Heart left ventricle (tissue), 16 donors: ENCODE measurements around the gene IRX4. TPM values are rescaled to one million over a fixed set of nuclear protein-coding genes. Genes with fewer than 3 reads are reported as not detected.
A peak's percentile ranks its signal among the peaks of the same experiment; 100 is the strongest.

Source experiments
- ATAC-seq, 4 donors: fragments of 200-7000 bp; cut with Tn5 transposase; one replicate each; pipeline ENCODE4 v1.9.1; 2020 to 2022; ENCODE audit warnings: moderate library complexity in 4 of 4, mild to moderate bottlenecking in 3 of 4, moderate number of reproducible peaks in 1 of 4
- DNase-seq, 5 donors: peaks; one replicate each; pipeline ENCODE4 v3.0.0-alpha.2; 2020
- H3K27ac ChIP-seq, 12 donors: fragments of 200-600 bp; sonication (generic) in 4 of 12; one replicate each; pipeline versions ENCODE4 v1.5.0 to v1.8.0; 2016 to 2022; ENCODE audit warnings: mild to moderate bottlenecking in 2 of 12
- H3K27me3 ChIP-seq, 9 donors: fragments of 200-600 bp; sonication (generic) in 2 of 9; one replicate each; pipeline versions ENCODE4 v1.5.1 to v1.8.0; 2016 to 2022; ENCODE audit warnings: mild to moderate bottlenecking in 3 of 9
- H3K36me3 ChIP-seq, 9 donors: fragments of 200-600 bp; sonication (generic) in 2 of 9; one replicate each; pipeline versions ENCODE4 v1.5.0 to v1.8.0; 2018 to 2022; ENCODE audit warnings: mild to moderate bottlenecking in 2 of 9
- H3K4me1 ChIP-seq, 12 donors: fragments of 200-600 bp; sonication (generic) in 4 of 12; one replicate each; pipeline versions ENCODE4 v1.5.0 to v1.8.0; 2016 to 2022; ENCODE audit warnings: mild to moderate bottlenecking in 3 of 12
- H3K4me3 ChIP-seq, 12 donors: fragments of 200-600 bp; sonication (generic) in 4 of 12; one replicate each; pipeline versions ENCODE4 v1.5.0 to v1.8.0; 2017 to 2022; ENCODE audit warnings: mild to moderate bottlenecking in 9 of 12, moderate library complexity in 4 of 12
- H3K9me3 ChIP-seq, 12 donors: fragments of 200-600 bp; sonication (generic) in 4 of 12; one replicate each; pipeline versions ENCODE4 v1.5.0 to v1.8.0; 2016 to 2022; ENCODE audit warnings: mild to moderate bottlenecking in 1 of 12
- POLR2A ChIP-seq, 2 donors: fragments of 450-650 bp; IDR thresholded peaks; one replicate each; pipeline ENCODE4 v1.6.1; 2017; ENCODE audit warnings: antibody characterized with exemption in 2 of 2, mild to moderate bottlenecking in 2 of 2, moderate library complexity in 2 of 2
- WGBS, 4 donors: extraction: QIAGEN DNeasy Blood & Tissue Kit in 2 of 4; methylation state at CpG; one replicate each; pipeline versions ENCODE4 v1.1.5 to v1.1.7; 2013 to 2018; 5-methylcytosine and 5-hydroxymethylcytosine counted together
- intact Hi-C, 10 donors: fragments of 100-400 bp; cut with DNase I; formaldehyde crosslinking; loops; one replicate each; pipeline versions ENCODE4 v1.11.1 to v1.14.2; 2022
- polyA plus RNA-seq, 2 donors: library from polyadenylated mRNA; stranded (reverse); fragments of 200-250 nt; gene quantifications; one replicate each; pipeline ENCODE4 v1.2.3, GENCODE V29; 2013
- total RNA-seq, 9 donors: library from RNA; depleted of rRNA in 2 of 9; stranded (reverse); fragments of >200 nt in 2 of 9; fragmentation: NEBNext Ultra II Directional in 3 of 9; extraction: Animal tissue kit (Norgen Biotek cat#: 25700) in 3 of 9; gene quantifications; one replicate each; pipeline versions ENCODE4 v1.1.0 to v1.2.4, GENCODE V29; 2016 to 2023
- TF ChIP-seq, protein P1 (sequence below), 12 donors: fragments of 200-600 bp; sonication (generic) in 4 of 12; IDR thresholded peaks; one replicate each; pipeline versions ENCODE4 v1.5.0 to v1.8.0; 2018 to 2022; ENCODE audit warnings: antibody characterized with exemption in 12 of 12, mild to moderate bottlenecking in 5 of 12
- donor health status: ischemic (EF 13 %, LVEDD 7.1; RV severe dilation, severe dysfunction).
- donor health status: healthy with polysubstance abuse.
- donor health status: DM: no; HTN: yes; CAD: no.
- donor health status: DM: no; HTN: no; CAD: no.
- donor health status: ischemic (EF 25% LVEDD 6.9; RV normal size, moderate dysfunction).
- donor health status: ischemic (EF 25% LVEDD 5.7; RV mildly dilated, moderate dysfunction).
- donor health status: healthy.
- donor health status: DM: yes; HTN: yes; CAD: no.
- donor health status: ischemic (EF 35%, LVEDD 5.7; RV mildly dilated, moderate dysfunction).
- donor health status: nonischemic (EF 11% LVEDD 7.7; RV severe dilation, severe dysfunction).
- donor health status: DM: yes; HTN: yes; CAD: no.
- donor health status: PGD.
- donor health status: ischemic (EF 29% LVEDD 5.4; RV normal size, mild dysfunction).
- donor health status: nonischemic (EF 23%, LVEDD 6.1; RV moderate dilation, normal function).

Gene IRX4
- total and polyA plus RNA-seq, 11 donors, result 8.6 to 32.3 (median 16.3) TPM

DNA sequence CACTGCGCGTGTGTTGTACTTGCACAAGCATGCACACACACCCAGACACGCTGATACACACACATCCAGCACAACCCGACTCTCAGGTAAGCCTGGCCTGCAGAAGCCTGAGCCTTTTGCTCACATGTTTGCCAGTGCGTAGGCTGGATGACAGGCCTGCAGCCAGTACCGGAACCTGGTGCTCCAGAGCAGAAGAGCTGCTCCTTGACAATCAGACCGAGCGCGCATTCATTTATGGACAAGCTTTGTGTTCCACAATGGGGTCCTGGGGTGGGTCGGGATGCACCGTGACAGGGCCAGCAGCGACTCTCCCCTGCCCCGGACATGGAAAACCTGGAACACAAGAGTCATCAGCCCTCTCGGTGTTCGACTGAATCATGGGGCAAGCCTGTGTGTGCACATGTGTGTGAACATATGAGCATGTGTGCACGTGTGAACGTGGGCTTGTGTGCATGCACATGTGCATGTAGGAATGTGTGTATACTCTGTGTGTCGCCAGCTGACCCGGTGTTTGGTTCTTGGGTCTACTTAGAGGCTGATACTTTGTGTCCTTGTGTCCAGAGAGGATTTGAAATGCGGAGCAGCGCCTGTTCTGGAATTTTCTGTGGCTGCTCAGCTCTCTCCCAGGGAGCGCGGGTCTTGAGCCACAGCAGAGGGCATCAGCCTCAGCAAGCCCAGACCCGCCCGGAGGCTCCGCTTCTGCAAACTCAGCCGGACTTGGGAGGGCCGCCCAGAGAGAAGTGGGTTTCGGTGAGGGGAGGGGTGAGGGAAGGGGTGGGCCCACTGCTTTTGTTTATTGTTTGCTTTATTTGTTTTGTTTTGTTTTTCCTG is 32.2 kb downstream of the IRX4 start:
- no peak overlapping the region for H3K4me3 ChIP-seq
- H3K4me1 ChIP-seq, result no peaks in the 10 kb centered on the region
- H3K36me3 ChIP-seq, result no peaks in the 10 kb centered on the region
- TF ChIP-seq, protein P1, sequence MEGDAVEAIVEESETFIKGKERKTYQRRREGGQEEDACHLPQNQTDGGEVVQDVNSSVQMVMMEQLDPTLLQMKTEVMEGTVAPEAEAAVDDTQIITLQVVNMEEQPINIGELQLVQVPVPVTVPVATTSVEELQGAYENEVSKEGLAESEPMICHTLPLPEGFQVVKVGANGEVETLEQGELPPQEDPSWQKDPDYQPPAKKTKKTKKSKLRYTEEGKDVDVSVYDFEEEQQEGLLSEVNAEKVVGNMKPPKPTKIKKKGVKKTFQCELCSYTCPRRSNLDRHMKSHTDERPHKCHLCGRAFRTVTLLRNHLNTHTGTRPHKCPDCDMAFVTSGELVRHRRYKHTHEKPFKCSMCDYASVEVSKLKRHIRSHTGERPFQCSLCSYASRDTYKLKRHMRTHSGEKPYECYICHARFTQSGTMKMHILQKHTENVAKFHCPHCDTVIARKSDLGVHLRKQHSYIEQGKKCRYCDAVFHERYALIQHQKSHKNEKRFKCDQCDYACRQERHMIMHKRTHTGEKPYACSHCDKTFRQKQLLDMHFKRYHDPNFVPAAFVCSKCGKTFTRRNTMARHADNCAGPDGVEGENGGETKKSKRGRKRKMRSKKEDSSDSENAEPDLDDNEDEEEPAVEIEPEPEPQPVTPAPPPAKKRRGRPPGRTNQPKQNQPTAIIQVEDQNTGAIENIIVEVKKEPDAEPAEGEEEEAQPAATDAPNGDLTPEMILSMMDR (IDR thresholded peaks at IDR 0.05), result no peak
- no peak for TF ChIP-seq POLR2A (IDR thresholded peaks at IDR 0.05)
- intact Hi-C loops, result no loop called here
- WGBS, 4 donors, result 67 to 81% (median 69%) methylated on average over 24 to 29 of the region's 29 CpGs
- ATAC-seq (no peak), DNase-seq (peak in 1 of 5 donors; percentile 45)
- no peaks in the 10 kb centered on the region for H3K9me3 ChIP-seq
- H3K27ac ChIP-seq, result no peak overlapping the region
- H3K27me3 ChIP-seq, result peaks cover 0 to 43% (median 6%) of the 10 kb centered on the region in 9 donors

DNA sequence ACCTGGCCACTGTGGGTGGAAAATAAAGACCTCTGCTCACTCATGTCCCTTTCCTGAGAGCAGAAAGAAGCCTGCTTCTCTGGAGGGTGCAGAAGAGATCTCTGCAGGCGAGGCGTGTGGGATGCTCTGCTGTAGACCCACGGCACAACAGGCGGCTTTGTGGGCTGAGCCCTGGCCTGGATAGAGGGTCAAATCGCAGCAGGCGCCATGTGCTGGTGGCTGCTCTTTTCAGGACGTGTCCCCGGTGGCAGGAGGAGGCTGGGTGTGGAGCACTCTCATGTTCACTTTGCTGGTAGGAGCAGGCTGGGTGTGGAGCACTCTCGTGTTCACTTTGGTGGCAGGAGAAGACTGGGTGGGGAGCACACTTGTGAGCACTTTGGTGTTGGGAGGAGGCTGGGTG is 35.1 kb downstream of the IRX4 start:
- DNase-seq (peak in 1 of 5 donors; percentile 17), ATAC-seq (no peak)
- H3K27me3 ChIP-seq, result peaks cover 0 to 34% (median 6%) of the 10 kb centered on the region in 9 donors
- TF ChIP-seq, protein P1 (IDR thresholded peaks at IDR 0.05), result no peak
- no peak for TF ChIP-seq POLR2A (IDR thresholded peaks at IDR 0.05)
- no peak overlapping the region for H3K4me3 ChIP-seq
- intact Hi-C loops, result no loop called here
- WGBS, 4 donors, result 72 to 83% (median 77%) methylated on average over 7 to 9 of the region's 9 CpGs
- no peak overlapping the region for H3K27ac ChIP-seq
- no peaks in the 10 kb centered on the region for H3K4me1 ChIP-seq
- H3K9me3 ChIP-seq, result no peaks in the 10 kb centered on the region
- no peaks in the 10 kb centered on the region for H3K36me3 ChIP-seq

GRCh38 chr5:1847056-1847455 is 35.7 kb downstream of the IRX4 start:
- WGBS, 4 donors, result 75 to 80% (median 77%) methylated on average over 10 of the region's 10 CpGs
- H3K27me3 ChIP-seq, result peaks cover 0 to 32% (median 6%) of the 10 kb centered on the region in 9 donors
- no peaks in the 10 kb centered on the region for H3K9me3 ChIP-seq
- no peak overlapping the region for H3K27ac ChIP-seq
- intact Hi-C loops, result no loop called here
- no peak overlapping the region for H3K4me3 ChIP-seq
- no peaks in the 10 kb centered on the region for H3K36me3 ChIP-seq
- H3K4me1 ChIP-seq, result no peaks in the 10 kb centered on the region
- ATAC-seq (no peak), DNase-seq (peak in 1 of 5 donors; percentile 28)
- TF ChIP-seq POLR2A (IDR thresholded peaks at IDR 0.05), result no peak
- TF ChIP-seq, protein P1 (IDR thresholded peaks at IDR 0.05), result no peak

DNA sequence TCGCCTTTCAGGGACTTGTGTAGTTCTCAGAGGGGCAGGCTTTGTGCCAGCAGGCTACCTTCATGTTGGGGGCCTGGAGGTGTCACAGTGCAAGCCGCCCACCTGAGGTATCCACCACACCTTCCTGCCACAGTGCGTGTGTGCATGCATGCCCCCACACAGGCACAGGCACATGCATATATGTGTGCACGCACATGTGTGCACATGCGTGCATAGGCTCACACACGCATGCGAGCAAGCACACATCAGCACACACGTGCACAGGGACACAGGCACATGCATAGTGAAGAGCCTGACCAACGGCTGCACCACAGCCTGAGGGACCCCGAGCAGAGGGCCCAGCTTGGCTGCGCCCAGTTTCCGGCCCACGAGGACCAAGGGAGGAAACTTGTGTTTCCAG is 36.1 kb downstream of the IRX4 start:
- 87 to 96% (median 91%) methylated on average over 12 to 13 of the region's 13 CpGs for WGBS, 4 donors
- intact Hi-C loops, result no loop called here
- ATAC-seq, result no peak
- Histone ChIP-seq H3K27ac (no peak overlapping the region), H3K4me1 (peaks cover 0 to 3% (median 0%) of the 10 kb centered on the region in 12 donors), H3K9me3 (no peaks in the 10 kb centered on the region), H3K36me3 (no peaks in the 10 kb centered on the region), H3K27me3 (peaks cover 0 to 30% (median 6%) of the 10 kb centered on the region in 9 donors), H3K4me3 (no peak overlapping the region)
- TF ChIP-seq, protein P1 (IDR thresholded peaks at IDR 0.05), result no peak
- no peak for TF ChIP-seq POLR2A (IDR thresholded peaks at IDR 0.05)
- DNase-seq, result peak in 1 of 5 donors; percentile 20
